GM12892 (cell line): Measurements from ENCODE around the gene YPEL3.
"Not testable (repeated sequence)": the region's sequence is repeated elsewhere in the genome, so short reads cannot be mapped to it uniquely, and the experiment has no call there.

Source experiments
- DNase-seq: peaks from one replicate; pipeline ENCODE4 v3.0.0; 2011; ENCODE audit not compliant: insufficient read length
- FAIRE-seq: peaks from 2 replicates; lab custom pipeline; 2011; peaks lifted over from hg19 to GRCh38; lab: Jason Lieb, UNC
- POLR2A ChIP-seq: IDR thresholded peaks from 2 replicates; pipeline ENCODE4 v1.6.1; 2011; ENCODE audit warnings: low read depth, low read length, control low read depth
- POLR2AphosphoS5 ChIP-seq: IDR thresholded peaks from 2 replicates; pipeline ENCODE4 v1.6.1; 2011; ENCODE audit warnings: low read depth, low read length, control low read depth
- TAF1 ChIP-seq: IDR thresholded peaks from 2 replicates; pipeline ENCODE4 v1.6.1; 2011; ENCODE audit warnings: low read depth, mild to moderate bottlenecking, control low read depth, low read length, borderline replicate concordance

YPEL3 gene

DNA sequence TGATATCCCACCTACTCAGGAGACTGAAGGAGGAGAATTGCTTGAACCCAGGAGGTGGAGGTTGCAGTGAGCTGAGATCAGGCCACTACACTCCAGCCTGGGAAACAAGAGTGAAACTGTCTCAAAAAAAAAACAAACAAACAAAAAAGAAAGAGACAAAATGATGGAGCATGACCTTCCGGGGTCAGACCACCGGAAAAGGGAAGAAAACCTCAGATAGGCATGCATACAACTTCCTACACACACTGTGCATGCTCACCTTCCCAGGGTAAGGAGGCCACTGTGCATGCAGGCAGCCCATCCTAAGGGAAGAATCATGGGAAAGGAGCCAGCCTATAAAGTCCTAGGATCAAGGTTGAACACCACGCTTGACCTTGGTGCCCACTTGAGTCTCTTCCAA, 36.6 kb upstream of the YPEL3 start:
- no peak for FAIRE-seq
- TF ChIP-seq POLR2AphosphoS5: no peak
- TF ChIP-seq POLR2A: no peak
- TF ChIP-seq TAF1: no peak
- DNase-seq: no peak

DNA sequence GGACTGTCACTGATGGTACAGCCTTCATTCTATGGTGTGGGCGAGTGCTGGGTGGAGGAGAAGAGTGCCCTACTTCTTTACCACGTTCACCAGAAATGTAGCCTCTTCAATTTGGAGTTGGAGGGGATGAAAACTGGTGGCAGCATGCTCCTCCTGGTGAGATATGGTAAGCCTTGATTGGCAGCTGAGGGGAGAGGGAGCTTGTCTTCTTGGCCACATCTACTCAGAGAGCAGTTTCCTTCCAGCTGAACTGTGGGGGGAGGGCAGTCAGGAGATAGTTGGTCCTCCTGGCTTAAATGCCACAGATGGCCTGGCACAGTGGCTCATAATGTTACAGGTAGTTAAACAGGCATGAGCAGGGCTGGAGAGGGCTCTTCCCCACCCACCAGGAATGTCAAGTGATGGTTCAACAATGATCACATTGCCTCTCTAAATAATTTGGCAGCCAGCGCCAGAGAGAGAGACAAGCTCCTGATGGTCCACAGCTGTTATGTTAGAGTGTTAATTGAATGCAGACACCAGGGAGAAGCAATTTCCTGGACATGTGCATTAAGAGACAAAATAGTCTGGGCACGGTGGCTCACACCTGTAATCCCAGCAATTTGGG, 36.0 kb upstream of the YPEL3 start:
- no peak for DNase-seq
- FAIRE-seq: no peak
- no peak for TF ChIP-seq TAF1
- TF ChIP-seq POLR2AphosphoS5: no peak
- TF ChIP-seq POLR2A: no peak

DNA sequence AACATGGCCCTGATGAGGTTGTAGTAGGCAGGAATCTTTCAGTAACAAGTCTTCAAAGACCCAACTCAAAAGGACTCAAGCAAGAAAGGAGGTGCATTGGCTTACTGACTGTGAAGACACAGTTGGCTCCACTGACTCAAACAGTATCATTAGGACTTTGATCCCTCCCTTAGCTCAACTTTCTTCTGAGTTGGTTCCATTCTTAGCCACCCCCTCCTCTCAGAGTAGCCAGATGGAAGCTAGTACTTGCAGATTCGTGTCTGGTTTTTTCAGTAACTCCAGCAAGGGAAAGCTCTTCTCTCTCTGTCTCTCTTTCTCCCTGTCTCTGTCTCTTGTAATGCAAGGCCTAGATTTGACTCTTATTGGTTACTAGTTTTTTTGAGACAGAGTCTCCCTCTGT, 32.0 kb upstream of the YPEL3 start:
- no peak for FAIRE-seq
- TF ChIP-seq POLR2A: no peak
- no peak for TF ChIP-seq POLR2AphosphoS5
- TF ChIP-seq TAF1: no peak
- DNase-seq: no peak

DNA sequence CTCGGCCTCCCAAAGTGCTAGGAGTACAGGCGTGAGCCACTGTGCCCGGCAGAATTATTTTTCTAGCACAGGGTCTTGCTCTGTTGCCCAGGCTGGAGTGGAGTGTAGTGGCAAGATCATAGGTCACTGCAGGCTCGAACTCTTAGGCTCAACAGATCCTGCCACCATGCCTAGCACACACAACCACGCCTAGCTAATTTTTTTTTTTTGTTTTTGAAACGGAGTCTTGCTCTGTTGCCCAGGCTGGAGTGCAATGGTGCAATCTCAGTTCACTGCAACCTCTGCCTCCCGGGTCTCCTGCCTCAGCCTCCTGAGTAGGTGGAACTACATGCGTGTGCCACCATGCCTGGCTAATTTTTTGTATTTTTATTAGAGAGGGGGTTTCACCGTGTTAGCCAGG, 29.7 kb upstream of the YPEL3 start:
- FAIRE-seq, DNase-seq: not testable (repeated sequence)

DNA sequence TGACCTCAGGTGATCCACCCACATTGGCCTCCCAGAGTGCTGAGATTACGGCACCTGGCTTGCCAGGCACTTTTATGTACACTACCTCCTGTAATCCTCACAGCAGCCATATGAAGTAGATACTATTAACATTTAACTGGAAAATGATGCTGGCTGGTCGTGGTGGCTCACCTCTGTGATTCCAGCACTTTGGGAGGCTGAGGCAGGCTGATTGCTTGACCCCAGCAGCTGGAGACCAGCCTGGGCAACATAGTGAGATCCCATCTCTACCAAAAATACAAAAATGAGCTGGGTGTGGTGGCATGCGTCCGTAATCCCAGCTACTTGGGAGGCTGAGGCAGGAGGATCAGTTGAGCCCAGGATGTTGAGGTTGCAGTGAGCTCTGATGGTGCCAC, 29.0 kb upstream of the YPEL3 start:
- DNase-seq: no peak
- TF ChIP-seq TAF1 (no peak), POLR2AphosphoS5 (no peak), POLR2A (no peak)
- no peak for FAIRE-seq

DNA sequence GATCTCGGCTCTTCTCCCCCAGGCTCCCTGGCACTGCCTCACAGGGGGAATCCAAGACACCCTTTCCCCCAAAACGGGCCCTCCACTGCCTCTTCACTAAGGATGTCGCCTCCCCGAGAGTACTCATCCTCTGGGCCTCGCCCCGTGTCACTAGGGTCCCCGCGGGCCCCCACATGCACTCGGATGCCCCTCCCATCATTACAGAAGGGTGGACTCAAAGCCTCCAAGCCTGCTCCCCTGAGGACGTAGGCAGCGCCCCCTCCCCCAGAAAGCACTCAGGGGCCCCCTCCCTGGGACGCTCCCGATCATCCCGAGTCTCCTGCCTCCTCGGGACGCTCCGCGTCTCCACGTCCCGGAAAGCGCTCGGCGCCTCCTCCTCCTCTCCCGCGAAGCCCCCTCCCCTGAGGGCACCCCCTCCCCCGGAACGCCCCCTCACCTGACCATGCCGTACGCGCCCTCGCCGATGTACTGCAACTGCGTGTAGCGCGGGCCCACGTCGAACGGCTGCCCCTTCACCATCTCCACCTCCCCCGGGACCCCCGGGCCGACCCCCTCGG, 26.7 kb upstream of the YPEL3 start:
- FAIRE-seq: no peak
- DNase-seq: no peak
- no peak for TF ChIP-seq POLR2AphosphoS5
- TF ChIP-seq POLR2A: no peak
- no peak for TF ChIP-seq TAF1

DNA sequence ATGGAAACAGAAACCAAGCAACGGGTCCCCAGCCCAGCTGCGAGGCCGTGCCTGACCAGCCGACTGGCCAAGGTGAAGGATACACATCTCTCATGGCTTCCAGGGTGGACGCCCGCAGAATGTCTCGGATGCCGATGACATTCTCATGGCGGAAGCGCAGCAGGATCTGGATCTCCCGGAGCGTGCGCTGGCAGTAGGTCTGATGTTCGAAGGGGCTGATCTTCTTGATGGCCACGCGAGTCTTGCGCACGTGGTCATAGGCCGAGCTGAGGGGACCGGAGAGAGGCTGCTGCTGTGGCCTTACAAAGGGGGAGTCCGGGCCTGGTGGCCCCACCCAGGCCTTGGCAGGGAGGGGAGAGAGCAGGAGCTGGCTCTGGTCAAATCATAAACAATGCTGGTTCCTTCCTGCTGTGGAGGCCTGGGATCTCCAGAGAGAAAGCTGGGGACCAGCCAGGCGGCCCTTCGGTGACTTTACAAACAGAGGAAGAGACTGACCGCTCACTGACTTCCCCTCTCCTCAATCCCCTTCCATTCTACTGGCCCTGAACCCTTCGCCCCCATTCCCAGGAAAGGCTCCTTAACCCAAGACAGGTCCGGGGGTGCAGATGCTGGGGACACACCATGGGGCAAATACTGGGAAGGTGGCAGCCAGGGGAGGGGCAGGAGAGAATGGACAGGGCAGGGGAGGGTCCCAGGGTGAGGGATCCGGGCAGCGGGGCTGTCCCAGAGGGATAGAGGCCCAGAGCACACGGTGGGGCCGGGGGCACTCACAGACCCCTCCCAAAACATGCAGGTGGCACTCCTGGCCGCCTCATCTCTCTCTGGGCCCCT, 25.9 kb upstream of the YPEL3 start:
- TF ChIP-seq POLR2A (no peak), POLR2AphosphoS5 (no peak), TAF1 (no peak)
- no peak for DNase-seq
- no peak for FAIRE-seq

DNA sequence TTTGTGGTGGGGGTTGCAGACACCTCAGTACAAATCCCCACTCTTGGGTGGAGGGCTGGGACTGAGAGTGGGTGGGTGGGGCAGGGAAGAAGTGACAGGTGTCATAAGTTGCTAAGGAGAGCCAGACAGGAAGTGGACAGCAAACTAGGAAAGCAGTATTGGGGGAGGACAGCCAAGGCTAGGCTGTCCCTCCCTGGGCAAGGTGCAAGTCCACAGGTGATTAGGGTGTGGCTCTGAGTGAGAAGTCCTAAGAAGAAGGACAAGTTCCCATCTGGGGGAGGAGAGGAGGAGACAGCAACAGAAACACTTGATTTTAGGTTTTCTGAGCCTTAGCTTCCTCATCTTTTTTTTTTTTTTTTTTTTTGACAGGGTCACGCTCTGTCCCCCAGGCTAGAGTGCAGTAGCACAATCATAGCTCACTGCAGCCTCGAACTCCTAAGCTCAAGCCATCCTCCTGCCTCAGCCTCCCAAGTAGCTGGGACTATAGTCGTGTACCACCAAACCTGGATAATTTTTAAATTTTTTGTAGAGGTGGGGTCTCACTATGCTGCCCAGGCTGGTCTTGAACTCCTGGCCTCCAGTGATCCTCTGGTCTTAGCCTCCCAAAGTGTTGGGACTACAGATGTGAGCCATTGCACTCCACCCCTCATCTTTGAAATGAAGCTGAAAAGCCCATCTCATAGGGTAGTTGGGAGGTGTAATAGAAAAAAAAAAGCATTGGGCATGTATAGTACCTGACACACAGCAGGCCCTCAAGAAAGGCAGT, 24.5 kb upstream of the YPEL3 start:
- TF ChIP-seq TAF1 (no peak), POLR2A (no peak), POLR2AphosphoS5 (no peak)
- FAIRE-seq: no peak
- no peak for DNase-seq

DNA sequence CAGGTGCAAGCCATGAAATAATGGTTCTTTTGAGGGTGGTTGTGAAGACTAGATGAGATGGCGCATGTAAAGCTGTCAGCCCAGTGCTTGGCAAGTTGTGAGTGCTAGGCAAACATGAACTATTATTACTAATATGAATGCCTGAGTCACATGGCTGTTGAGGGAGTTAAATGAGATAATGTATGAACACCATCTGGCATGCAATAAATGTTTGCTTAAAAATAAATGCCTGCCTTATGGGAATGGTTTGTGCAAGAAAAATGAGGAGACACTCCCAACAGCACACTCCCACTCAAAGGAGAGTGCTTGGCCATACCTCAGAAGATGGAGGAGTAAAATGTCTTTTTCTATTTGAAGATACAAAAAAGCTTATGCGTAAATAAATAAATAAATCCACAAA, 23.4 kb upstream of the YPEL3 start:
- DNase-seq: no peak
- no peak for FAIRE-seq

DNA sequence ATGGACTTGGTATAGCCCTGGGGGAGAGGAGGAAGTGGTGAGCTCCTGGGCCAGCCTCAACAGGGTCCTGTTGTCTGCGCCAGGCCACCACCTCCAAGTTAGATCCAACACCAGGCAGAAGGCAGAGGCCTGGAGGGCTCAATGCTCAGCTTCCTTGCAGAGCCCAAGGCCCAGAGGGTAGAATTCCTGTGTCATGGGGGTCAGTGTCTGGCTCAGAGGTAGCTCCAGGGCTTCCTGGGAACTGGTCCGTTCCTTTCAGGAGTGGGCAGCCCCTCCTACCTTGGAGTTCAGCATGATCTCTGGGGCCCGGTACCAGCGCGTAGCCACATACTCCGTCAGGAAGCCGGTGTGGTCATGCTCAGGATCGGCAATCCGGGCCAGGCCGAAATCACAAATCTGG, 21.8 kb upstream of the YPEL3 start:
- no peak for FAIRE-seq
- DNase-seq: no peak
- TF ChIP-seq TAF1 (no peak), POLR2A (no peak), POLR2AphosphoS5 (no peak)

More for the DNA sequence above, 23.4 kb upstream of the YPEL3 start:
- no peak for TF ChIP-seq POLR2A
- TF ChIP-seq TAF1: no peak
- no peak for TF ChIP-seq POLR2AphosphoS5
